Lower lobe of right lung (tissue), 2 donors: ENCODE results near the gene LRRC75A. TPM values are rescaled to one million over a fixed set of nuclear protein-coding genes. Genes with fewer than 3 reads are reported as not detected.
A peak's percentile ranks its signal among the peaks of the same experiment; 100 is the strongest.

ENCODE experiments used
- ATAC-seq, 2 donors: fragments of 200-7000 bp; cut with Tn5 transposase; one replicate each; pipeline ENCODE4 v1.9.1; 2020 to 2022; ENCODE audit warnings: mild to moderate bottlenecking in 2 of 2, moderate library complexity in 2 of 2
- DNase-seq: peaks from one replicate; pipeline ENCODE4 v3.0.0-alpha.2; 2020
- H3K27ac ChIP-seq: fragments of 200-600 bp; one replicate; pipeline ENCODE4 v1.8.0; 2022
- H3K27me3 ChIP-seq: fragments of 200-600 bp; one replicate; pipeline ENCODE4 v1.8.0; 2022; ENCODE audit warnings: low read depth
- H3K36me3 ChIP-seq: fragments of 200-600 bp; one replicate; pipeline ENCODE4 v1.8.0; 2022; ENCODE audit warnings: mild to moderate bottlenecking
- H3K4me1 ChIP-seq: fragments of 200-600 bp; one replicate; pipeline ENCODE4 v1.8.0; 2022
- H3K4me3 ChIP-seq: fragments of 200-600 bp; one replicate; pipeline ENCODE4 v1.8.0; 2022; ENCODE audit warnings: mild to moderate bottlenecking
- H3K9me3 ChIP-seq: fragments of 200-600 bp; one replicate; pipeline ENCODE4 v1.8.0; 2022
- CTCF ChIP-seq: fragments of 200-600 bp; IDR thresholded peaks from one replicate; pipeline ENCODE4 v1.8.0; 2022; ENCODE audit warnings: antibody characterized with exemption, mild to moderate bottlenecking
- intact Hi-C: fragments of 100-400 bp; cut with DNase I; formaldehyde crosslinking; loops from one replicate; pipeline ENCODE4 v1.11.0; 2022
- total RNA-seq: library from RNA; stranded (reverse); fragmentation: NEBNext Ultra II Directional; extraction: Animal tissue kit (Norgen Biotek cat#: 25700); gene quantifications from one replicate; pipeline ENCODE4 v1.2.1, GENCODE V29; 2021
- donor health status: DM: no; HTN: yes; CAD: no; lungs with severe emphysema.

Gene LRRC75A
- total RNA-seq, 1 donor from 2014 or later: 3.8 TPM

GRCh38 chr17:16464303-16465051 lies 27.5 kb downstream of the LRRC75A start:
- DNase-seq (no peak), ATAC-seq (no peak)
- Histone ChIP-seq H3K4me1 (peaks cover 4% of the 10 kb centered on the region), H3K36me3 (no peaks in the 10 kb centered on the region), H3K9me3 (no peaks in the 10 kb centered on the region), H3K4me3 (no peak overlapping the region), H3K27ac (no peak overlapping the region), H3K27me3 (no peaks in the 10 kb centered on the region)
- intact Hi-C loops: no loop called here
- TF ChIP-seq CTCF: no peak

GRCh38 chr17:16463358-16464302 lies 28.4 kb downstream of the LRRC75A start:
- Histone ChIP-seq H3K27me3 (no peaks in the 10 kb centered on the region), H3K4me1 (peaks cover 4% of the 10 kb centered on the region), H3K27ac (no peak overlapping the region), H3K36me3 (no peaks in the 10 kb centered on the region), H3K4me3 (no peak overlapping the region), H3K9me3 (no peaks in the 10 kb centered on the region)
- ATAC-seq (peak in 1 of 2 donors; percentile 38), DNase-seq (no peak)
- TF ChIP-seq CTCF: no peak
- intact Hi-C loops: no loop called here

- H3K4me1 ChIP-seq: peaks cover 4% of the 10 kb centered on the region
- H3K27ac ChIP-seq: no peak overlapping the region
- H3K9me3 ChIP-seq: no peaks in the 10 kb centered on the region
These were observed 29.7 kb downstream of the LRRC75A start for GRCh38 chr17:16462070-16462864.

GRCh38 chr17:16461606-16461866 lies 30.5 kb downstream of the LRRC75A start:
- Histone ChIP-seq H3K36me3 (peaks cover 9% of the 10 kb centered on the region), H3K4me1 (peaks cover 4% of the 10 kb centered on the region), H3K27me3 (no peaks in the 10 kb centered on the region), H3K4me3 (no peak overlapping the region), H3K9me3 (no peaks in the 10 kb centered on the region), H3K27ac (no peak overlapping the region)
- DNase-seq (no peak), ATAC-seq (no peak)
- intact Hi-C loops: no loop called here
- TF ChIP-seq CTCF: no peak

More at GRCh38 chr17:16462070-16462864, 29.7 kb downstream of the LRRC75A start:
- TF ChIP-seq CTCF: no peak
- Histone ChIP-seq H3K36me3 (peaks cover 8% of the 10 kb centered on the region), H3K4me3 (no peak overlapping the region), H3K27me3 (no peaks in the 10 kb centered on the region)
- ATAC-seq (no peak), DNase-seq (no peak)
- intact Hi-C loops: no loop called here
